IPS-20b (cell line): ENCODE data around the gene LMBRD1.
A peak's percentile ranks its signal among the peaks of the same experiment; 100 is the strongest.
"Not testable (repeated sequence)": the region's sequence is repeated elsewhere in the genome, so short reads cannot be mapped to it uniquely, and the experiment has no call there.

ENCODE experiments used
- H3K27ac ChIP-seq: one replicate; pipeline ENCODE4 v1.5.1; 2013; ENCODE audit warnings: low read length
- H3K27me3 ChIP-seq: 2 replicates; pipeline ENCODE4 v1.6.1; 2013; ENCODE audit warnings: mild to moderate bottlenecking, low read length, inconsistent platforms; ENCODE audit not compliant: insufficient read depth
- H3K36me3 ChIP-seq: 2 replicates; pipeline ENCODE4 v1.6.1; 2013; ENCODE audit warnings: low read depth, mild to moderate bottlenecking, inconsistent platforms, low read length, moderate library complexity; ENCODE audit not compliant: insufficient read depth
- H3K4me1 ChIP-seq: 2 replicates; pipeline ENCODE4 v1.6.1; 2013; ENCODE audit warnings: mild to moderate bottlenecking, control low read depth, inconsistent platforms, low read length, moderate library complexity; ENCODE audit not compliant: insufficient read depth
- H3K4me3 ChIP-seq: 2 replicates; pipeline ENCODE4 v1.5.1; 2013; ENCODE audit warnings: mild to moderate bottlenecking, low read length, inconsistent platforms
- H3K9ac ChIP-seq: 2 replicates; pipeline ENCODE4 v1.6.1; 2013; ENCODE audit warnings: low read depth, mild to moderate bottlenecking, inconsistent platforms, low read length, moderate library complexity
- H3K9me3 ChIP-seq: 2 replicates; pipeline ENCODE4 v1.6.1; 2013; ENCODE audit warnings: mild to moderate bottlenecking, low read depth, low read length, inconsistent platforms; ENCODE audit not compliant: insufficient read depth

The LMBRD1 gene

GRCh38 chr6:69796642-69797390 is at the start of gene LMBRD1:
TSS of gene LMBRD1 (minus strand) at chr6:69797010. CDS start at chr6:69796881, 129 bp downstream.
- Histone ChIP-seq H3K9ac (peak within 1 kb of the TSS; percentile 87; the same call in 1 of the 2 replicates), H3K27ac (peak within 1 kb of the TSS; percentile 76), H3K9me3 (no peaks in the 10 kb centered on the region), H3K27me3 (no peaks in the 10 kb centered on the region), H3K4me3 (peak within 1 kb of the TSS; percentile 90), H3K4me1 (peaks cover 10% of the 10 kb centered on the region; the same call in 1 of the 2 replicates), H3K36me3 (no peaks in the 10 kb centered on the region)

DNA sequence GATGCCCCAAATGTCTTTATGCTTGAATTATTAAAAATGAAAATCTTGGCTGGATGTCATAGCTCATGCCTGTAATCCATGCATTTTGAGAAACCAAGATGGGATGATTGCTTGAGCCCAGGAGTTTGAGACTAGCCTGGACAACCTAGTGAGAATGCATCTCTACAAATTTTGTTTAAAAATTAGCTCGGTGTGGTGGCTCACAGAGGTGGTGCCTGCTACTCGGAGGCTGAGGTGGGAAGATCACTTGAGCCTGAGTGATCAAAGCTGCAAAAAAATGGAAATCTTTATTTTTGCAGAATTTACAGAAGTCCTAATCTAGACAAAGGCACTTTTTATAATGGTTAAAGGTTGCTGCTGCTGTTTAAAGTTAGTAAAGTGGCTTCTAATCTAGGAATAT is 49.5 kb upstream of the LMBRD1 start:
- Histone ChIP-seq H3K4me1 (no peaks in the 10 kb centered on the region), H3K36me3 (no peaks in the 10 kb centered on the region), H3K9me3 (no peaks in the 10 kb centered on the region), H3K27me3 (no peaks in the 10 kb centered on the region), H3K27ac (no peak overlapping the region), H3K4me3 (no peak overlapping the region), H3K9ac (no peak overlapping the region)

- Histone ChIP-seq H3K9ac (no peak overlapping the region), H3K4me3 (no peak overlapping the region), H3K4me1 (no peaks in the 10 kb centered on the region), H3K27me3 (no peaks in the 10 kb centered on the region), H3K9me3 (no peaks in the 10 kb centered on the region), H3K27ac (no peak overlapping the region), H3K36me3 (no peaks in the 10 kb centered on the region)
Measured at GRCh38 chr6:69843189-69843588, 46.4 kb upstream of the LMBRD1 start.

DNA sequence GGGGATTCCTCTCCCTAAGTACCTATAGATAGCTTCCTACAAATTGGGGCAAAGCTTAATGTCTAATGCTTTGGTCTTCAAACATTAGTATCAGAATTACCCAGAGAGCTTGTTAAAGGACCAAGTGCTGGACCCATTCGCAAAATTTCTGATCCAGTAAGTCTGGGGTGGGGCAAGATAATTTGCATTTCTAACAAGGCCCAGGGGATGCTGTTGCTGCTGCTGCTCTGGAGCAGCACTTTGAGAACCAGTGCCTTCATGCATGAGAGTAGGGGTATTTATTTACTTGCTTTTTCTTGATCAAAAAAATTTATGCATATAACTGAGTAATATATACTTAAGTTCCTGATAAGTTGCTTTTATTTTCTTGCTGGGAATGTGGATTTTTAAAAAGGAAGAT is 45.1 kb upstream of the LMBRD1 start:
- Histone ChIP-seq H3K27me3 (no peaks in the 10 kb centered on the region), H3K4me1 (no peaks in the 10 kb centered on the region), H3K9me3 (no peaks in the 10 kb centered on the region), H3K36me3 (no peaks in the 10 kb centered on the region), H3K9ac (no peak overlapping the region), H3K4me3 (no peak overlapping the region), H3K27ac (no peak overlapping the region)

GRCh38 chr6:69835414-69836179 is 38.8 kb upstream of the LMBRD1 start:
- Histone ChIP-seq H3K9me3 (no peaks in the 10 kb centered on the region), H3K27me3 (no peaks in the 10 kb centered on the region), H3K27ac (no peak overlapping the region), H3K4me1 (no peaks in the 10 kb centered on the region), H3K36me3 (no peaks in the 10 kb centered on the region), H3K4me3 (no peak overlapping the region), H3K9ac (no peak overlapping the region)

DNA sequence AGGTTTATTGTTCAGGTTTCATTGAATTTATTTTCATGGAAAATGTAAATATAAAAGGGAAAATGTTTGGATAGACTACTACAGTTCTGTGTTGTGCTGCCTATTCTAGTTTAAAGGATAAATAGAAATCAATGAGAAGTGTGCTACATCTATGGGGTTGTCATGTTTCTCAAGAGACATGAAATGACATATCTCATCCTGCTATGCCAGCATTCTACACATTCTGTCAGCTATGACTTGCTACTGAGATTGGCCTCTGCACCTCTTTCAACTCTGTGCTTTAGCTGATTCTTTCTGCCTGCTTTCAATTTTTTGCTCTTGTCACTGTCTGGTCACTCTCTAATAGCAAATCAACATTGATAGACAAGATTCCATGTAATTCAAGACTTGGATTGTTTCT is 35.7 kb upstream of the LMBRD1 start:
- Histone ChIP-seq H3K4me3 (no peak overlapping the region), H3K27me3 (no peaks in the 10 kb centered on the region), H3K27ac (no peak overlapping the region), H3K9ac (no peak overlapping the region), H3K36me3 (no peaks in the 10 kb centered on the region), H3K4me1 (no peaks in the 10 kb centered on the region), H3K9me3 (no peaks in the 10 kb centered on the region)

DNA sequence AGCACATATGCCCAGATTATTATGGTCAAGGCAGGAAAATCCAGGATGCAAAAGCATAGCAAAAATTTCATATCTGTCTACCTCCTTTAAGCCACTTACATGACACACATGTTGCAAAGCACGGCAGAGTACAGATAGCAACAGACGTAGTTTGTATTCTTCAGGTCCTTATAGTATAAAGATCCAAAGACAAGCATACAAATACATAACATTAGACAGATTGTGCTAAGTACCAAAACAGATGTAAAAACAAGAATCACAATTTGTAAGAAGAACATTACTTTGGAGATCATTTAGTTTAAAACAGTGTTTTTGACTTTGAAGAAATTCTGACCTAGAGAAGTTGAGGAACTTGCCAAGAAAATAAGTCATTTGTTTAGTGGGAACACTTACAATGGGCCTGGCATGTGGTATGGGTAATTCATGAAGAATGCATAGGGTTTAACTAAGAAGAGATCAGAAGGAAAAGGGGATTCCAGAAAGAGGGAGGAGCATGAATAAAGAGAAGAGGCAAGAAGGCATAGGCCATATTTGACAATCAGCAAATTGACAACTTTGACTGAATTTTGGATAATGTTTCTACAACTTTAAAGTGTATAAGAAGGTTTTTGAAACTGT is 30.6 kb upstream of the LMBRD1 start:
- Histone ChIP-seq H3K9ac (no peak overlapping the region), H3K27ac (no peak overlapping the region), H3K4me1 (no peaks in the 10 kb centered on the region), H3K4me3 (no peak overlapping the region), H3K9me3 (no peaks in the 10 kb centered on the region), H3K27me3 (no peaks in the 10 kb centered on the region), H3K36me3 (no peaks in the 10 kb centered on the region)

GRCh38 chr6:69825904-69826303 is 29.1 kb upstream of the LMBRD1 start:
- Histone ChIP-seq H3K4me3 (no peak overlapping the region), H3K9me3 (no peaks in the 10 kb centered on the region), H3K4me1 (no peaks in the 10 kb centered on the region), H3K27me3 (no peaks in the 10 kb centered on the region), H3K36me3 (no peaks in the 10 kb centered on the region), H3K9ac (no peak overlapping the region), H3K27ac (no peak overlapping the region)

DNA sequence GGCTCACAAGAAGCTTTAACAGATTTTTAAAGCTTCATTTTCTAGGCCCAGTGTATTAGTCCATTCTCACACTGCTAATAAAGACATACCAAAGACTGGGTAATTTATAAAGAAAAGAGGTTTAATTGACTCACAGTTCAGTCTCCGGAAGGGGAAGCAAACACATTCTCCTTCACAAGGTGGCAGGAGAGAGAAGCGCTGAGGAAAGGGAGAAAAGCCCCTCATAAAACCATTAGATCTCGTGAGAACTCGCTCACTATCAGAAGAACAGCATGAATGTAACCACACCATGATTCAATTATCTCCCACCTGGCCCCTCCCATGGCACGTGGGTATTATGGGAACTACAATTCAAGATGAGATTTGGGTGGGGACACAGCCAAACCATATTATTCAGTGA is 27.5 kb upstream of the LMBRD1 start:
- not testable (repeated sequence) for H3K27ac ChIP-seq, H3K9ac ChIP-seq, H3K4me1 ChIP-seq, H3K4me3 ChIP-seq, H3K36me3 ChIP-seq, H3K27me3 ChIP-seq, H3K9me3 ChIP-seq

DNA sequence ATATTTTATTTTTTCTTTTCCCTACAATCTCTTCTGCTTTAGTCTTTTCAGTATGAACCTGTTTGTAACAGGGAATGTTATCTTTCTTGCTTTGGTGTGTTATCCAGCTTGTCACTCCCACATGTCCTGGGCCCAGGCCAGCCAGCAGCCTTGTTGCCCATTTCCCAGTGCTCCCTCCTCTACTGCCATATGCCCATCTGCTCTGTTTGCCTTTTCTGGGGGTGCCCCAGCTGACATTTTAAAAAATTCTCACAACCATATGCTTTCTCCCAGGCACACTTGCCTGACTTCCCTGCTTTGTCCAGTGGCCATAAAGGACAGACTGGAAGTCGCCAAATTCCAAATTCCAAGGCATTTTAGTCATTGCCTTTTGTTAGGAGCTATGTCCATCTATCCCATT is 23.6 kb upstream of the LMBRD1 start:
- no peak overlapping the region for H3K27ac ChIP-seq
- no peaks in the 10 kb centered on the region for H3K9me3 ChIP-seq
- H3K9ac ChIP-seq: no peak overlapping the region
- H3K27me3 ChIP-seq: no peaks in the 10 kb centered on the region
- H3K4me1 ChIP-seq: peaks cover 4% of the 10 kb centered on the region; the same call in 1 of the 2 replicates
- no peaks in the 10 kb centered on the region for H3K36me3 ChIP-seq
- no peak overlapping the region for H3K4me3 ChIP-seq

GRCh38 chr6:69820018-69820417 is 23.2 kb upstream of the LMBRD1 start:
- H3K9ac ChIP-seq: no peak overlapping the region

More at GRCh38 chr6:69820018-69820417, 23.2 kb upstream of the LMBRD1 start:
- Histone ChIP-seq H3K27me3 (no peaks in the 10 kb centered on the region), H3K9me3 (no peaks in the 10 kb centered on the region), H3K36me3 (no peaks in the 10 kb centered on the region), H3K27ac (no peak overlapping the region), H3K4me1 (peaks cover 5% of the 10 kb centered on the region; the same call in 1 of the 2 replicates), H3K4me3 (no peak overlapping the region)
